Epidermal melanocyte (primary cell): ENCODE measurements around the gene ATP7B.

Experiments
- DNase-seq: peaks from one replicate; pipeline ENCODE4 v3.0.0; 2011; ENCODE audit warnings: low spot score; ENCODE audit not compliant: insufficient read length

Gene ATP7B

GRCh38 chr13:51950722-51951121, 60.5 kb downstream of the ATP7B start:
- DNase-seq: no peak

- no peak for DNase-seq
Measured at GRCh38 chr13:51946163-51946669, 65.0 kb downstream of the ATP7B start.

DNA sequence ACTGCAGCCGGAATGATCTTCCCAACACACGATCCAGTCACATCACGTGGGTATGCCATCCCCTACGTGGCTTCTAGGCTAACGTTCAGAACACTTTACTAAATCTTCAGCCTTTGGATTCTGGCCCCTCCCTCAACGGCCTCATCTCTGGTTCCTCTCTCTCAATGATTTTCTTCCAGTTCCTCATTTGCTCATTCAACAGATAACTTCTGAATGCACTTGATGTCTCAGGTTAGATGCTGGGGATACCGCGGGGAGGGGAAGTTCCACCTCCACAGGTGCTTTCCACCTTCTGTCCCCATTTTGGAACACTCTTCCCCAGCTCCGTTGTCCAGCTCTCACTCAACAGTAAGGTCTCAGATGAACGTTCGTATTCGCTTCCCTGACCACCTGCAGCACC, 66.1 kb downstream of the ATP7B start:
- DNase-seq: no peak

- no peak for DNase-seq
Measured at GRCh38 chr13:51944428-51944827, 66.8 kb downstream of the ATP7B start.

- no peak for DNase-seq
Measured at GRCh38 chr13:51943721-51944120, 67.5 kb downstream of the ATP7B start.

- DNase-seq: no peak
Measured at GRCh38 chr13:51942189-51942588, 69.1 kb downstream of the ATP7B start.

DNA sequence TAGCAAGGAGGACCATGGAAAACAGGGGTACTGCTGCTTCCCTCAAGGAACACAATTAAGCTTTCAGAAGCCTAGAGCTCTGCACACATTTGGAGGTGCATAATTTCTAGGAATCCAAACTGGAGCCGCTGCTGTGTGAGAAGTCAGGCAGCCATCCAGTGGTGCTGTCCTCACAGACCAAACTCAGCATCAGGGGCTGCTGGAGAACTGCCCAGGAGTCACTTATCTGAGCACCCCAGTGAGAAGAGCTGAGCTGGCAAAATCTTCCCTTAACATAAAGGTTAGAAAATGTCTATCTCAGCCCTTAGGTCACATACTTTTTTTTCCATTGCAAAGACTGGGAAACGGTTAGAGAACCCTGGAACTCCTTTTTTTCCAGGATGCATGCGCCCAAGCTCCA, 72.8 kb downstream of the ATP7B start:
- no peak for DNase-seq

GRCh38 chr13:51937320-51938290, 73.6 kb downstream of the ATP7B start:
- DNase-seq: no peak

DNA sequence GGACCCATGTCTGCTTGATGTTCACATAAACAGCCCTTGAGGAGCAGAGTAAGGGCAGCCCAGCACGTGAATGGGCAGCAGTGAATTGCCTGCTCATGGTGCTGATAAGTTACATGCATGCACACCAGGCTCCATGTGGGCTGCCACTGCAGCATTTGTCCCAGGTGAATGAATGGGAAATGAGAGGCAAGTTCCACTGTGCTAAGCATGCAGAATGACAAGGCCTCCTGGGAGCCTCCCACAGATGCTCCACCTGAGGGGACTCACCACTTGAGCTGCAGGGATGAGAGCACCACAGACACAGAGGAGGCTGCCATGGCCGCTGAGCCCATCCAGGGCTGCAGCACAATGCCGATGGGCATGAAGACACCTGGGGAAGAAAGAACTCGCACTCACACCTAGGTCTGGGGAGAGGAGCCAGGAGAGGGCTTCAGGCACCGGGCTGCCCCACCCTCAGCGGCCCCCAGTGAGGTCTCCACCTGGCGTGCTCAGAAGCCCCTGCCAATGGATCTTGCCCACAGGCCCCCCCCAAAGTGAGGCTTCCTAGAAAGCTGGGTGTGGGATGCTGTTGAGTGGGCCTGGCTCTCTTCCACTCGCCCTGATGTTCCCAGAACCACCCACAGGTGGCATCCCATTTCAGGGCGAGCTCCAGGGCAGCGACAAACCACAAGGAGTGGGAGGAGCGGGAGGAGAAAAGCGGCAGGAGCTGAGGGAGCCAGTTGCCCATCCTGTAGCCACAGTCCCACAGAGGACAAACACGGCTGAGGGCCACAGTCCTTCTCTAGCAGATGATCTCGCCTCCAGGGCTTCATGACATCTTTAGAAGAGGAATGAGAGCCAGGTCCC, 75.7 kb downstream of the ATP7B start:
- no peak for DNase-seq

DNA sequence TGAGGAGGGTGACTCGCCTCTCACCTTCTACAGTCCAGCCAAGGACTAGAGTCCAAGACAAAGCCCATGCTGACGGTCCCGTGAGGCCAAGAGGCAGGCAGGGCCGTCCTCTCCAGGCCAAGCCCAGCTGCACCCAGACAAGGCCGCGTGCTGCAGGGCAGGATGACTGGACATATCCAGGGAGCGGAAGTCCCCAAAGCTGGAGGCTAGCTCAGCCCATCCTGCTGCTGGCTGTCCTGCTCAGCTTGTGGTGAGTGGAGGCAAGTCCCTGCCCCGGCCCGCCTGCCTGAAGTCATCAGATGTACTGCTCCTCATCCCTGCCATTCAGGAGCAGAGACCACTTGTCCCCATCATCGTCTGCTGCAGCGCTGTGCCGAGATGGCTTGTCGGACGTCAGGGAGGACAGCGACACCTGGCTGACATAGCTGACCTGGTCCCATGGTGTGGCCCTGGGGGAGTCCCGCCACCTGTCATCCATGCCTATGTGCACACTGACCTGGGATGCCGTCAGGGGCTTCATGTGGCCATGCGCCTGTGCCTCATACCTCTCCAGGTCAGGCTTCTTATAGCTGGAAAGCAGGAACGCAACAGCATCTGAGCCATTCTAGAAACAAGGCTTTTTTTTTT, 76.7 kb downstream of the ATP7B start:
- no peak for DNase-seq

DNA sequence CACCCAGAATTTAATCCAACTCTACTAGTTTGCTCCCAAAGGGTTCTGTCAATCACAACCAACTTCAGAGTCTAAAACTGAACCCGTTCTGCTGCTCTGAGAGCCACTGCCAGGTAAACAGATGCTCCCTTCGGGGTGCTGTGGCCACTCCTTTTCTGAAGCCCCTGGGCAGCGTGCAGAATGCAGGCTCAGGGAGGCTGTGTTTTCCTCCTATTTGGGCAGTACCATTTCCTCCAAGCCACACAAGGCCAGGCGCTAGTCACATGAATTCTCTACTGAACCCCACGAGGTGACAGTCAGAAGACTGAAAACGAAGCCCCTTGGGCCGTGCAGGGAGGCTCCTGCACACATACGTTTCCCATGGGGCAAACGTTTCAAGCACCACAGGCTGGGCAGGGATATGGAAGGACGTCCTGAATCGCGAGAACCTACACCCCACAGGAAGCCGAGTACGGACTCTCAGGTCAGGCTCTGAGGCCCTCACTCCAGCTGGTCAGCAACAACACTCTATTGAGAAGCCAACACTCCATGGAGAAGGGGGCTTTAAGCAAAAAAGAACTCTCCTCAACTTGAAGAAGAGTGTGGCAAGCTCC, 77.7 kb downstream of the ATP7B start:
- no peak for DNase-seq

- DNase-seq: no peak
Measured at GRCh38 chr13:51932231-51932630, 79.0 kb downstream of the ATP7B start.

DNA sequence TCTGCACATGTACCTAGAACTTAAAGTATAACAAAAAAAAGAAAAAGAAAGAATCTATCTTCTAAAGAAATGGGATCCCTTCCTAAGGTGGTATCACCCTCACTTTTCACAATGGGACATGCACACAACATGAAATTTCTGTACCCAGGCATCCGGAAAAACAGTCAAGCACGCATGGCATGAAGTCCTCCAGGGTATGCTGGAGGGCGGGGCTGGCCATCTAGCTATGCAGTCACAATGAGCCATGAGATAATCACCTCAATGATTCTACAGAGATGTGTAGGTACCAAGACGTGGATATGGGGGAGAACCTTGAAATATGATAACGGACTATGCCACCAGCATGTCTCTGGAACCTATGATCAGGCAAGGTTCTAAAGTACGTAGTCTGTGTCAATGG, 79.6 kb downstream of the ATP7B start:
- DNase-seq: no peak

DNA sequence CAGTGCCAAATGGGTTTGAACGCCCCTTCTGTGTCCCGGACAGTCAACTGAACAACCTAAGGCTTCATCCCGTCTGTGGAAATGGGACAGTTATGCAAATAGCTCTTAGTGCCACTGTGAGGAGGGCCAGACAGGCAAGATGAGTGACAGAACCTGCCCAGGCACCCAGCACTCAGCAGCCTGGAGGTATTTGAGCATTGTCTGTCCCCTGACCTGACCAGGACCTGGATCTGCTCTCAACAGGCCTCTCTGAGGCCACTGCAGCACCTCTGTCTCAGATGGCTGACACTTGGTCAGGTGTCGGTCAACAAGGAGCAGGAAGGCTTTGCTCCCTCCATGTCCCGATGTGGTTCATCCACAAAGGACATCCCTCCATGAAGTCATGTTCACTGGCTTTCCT, 81.6 kb downstream of the ATP7B start:
- DNase-seq: no peak

- no peak for DNase-seq
Measured at GRCh38 chr13:51928231-51928630, 83.0 kb downstream of the ATP7B start.

- DNase-seq: no peak
Measured at GRCh38 chr13:51927129-51927528, 84.1 kb downstream of the ATP7B start.

- DNase-seq: no peak
Measured at GRCh38 chr13:51926528-51926885, 84.7 kb downstream of the ATP7B start.

DNA sequence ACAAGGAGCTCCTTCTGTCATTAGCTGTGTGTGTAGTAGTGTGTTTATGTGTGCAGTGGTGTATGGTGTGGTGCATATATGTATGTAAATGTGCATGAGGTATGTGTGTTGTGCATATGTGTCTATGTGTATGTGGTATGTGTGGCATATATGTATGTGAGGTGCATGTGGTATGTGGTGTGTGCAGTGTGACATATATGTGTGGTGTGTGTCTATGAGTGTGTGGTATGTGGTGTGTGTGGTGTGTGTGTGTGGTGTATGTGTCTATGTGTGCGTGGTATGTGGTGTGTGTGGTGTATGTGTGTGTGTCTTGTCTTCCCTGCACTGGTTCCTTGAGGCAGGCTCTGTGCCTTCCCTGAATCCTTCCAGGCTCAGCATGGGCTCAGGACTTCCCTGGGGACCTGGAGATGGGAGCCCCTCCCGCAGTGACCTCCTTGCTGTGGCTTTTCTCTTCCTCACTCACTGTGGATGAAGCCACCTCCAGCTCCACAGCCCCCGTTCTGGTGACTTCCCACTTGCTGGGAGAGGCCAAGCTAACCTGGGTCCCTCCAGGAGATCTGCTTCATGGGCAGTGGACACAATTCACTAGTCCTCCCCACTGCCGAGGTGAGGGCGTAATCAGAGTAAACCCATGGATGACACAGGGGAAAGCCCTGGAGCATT, 85.3 kb downstream of the ATP7B start:
- no peak for DNase-seq

GRCh38 chr13:51924756-51925544, 86.3 kb downstream of the ATP7B start:
- no peak for DNase-seq

GRCh38 chr13:51923983-51924539, 87.2 kb downstream of the ATP7B start:
- DNase-seq: no peak
